Glomerular endothelial cell (primary cell): ENCODE measurements around the gene RASA3. TPM values are rescaled to one million over a fixed set of nuclear protein-coding genes. Genes with fewer than 3 reads are reported as not detected.

ENCODE experiments used
- DNase-seq: peaks from one replicate; pipeline ENCODE4 v3.0.0-alpha.2; 2011; ENCODE audit warnings: low read depth, low spot score; ENCODE audit errors: extremely low read depth
- total RNA-seq: library from RNA; depleted of rRNA; stranded (reverse); fragments of >200 nt; gene quantifications from 2 replicates; pipeline ENCODE4 v1.2.3, GENCODE V29; 2015

RASA3 gene
- total RNA-seq, 1 donor from 2014 or later, result 73.2 TPM

- no peak for DNase-seq
These were observed 60.4 kb downstream of the RASA3 start for GRCh38 chr13:114071991-114072390.

GRCh38 chr13:114071410-114071809 is 61.0 kb downstream of the RASA3 start:
- DNase-seq, result no peak

- DNase-seq, result no peak
These were observed 62.2 kb downstream of the RASA3 start for GRCh38 chr13:114070098-114070799.

GRCh38 chr13:114069376-114070097 is 62.9 kb downstream of the RASA3 start:
- DNase-seq, result no peak

GRCh38 chr13:114068656-114069318 is 63.6 kb downstream of the RASA3 start:
- no peak for DNase-seq

GRCh38 chr13:114067886-114068651 is 64.4 kb downstream of the RASA3 start:
- DNase-seq, result no peak

- DNase-seq, result no peak
These were observed 65.0 kb downstream of the RASA3 start for GRCh38 chr13:114067381-114067885.

- DNase-seq, result no peak
These were observed 65.5 kb downstream of the RASA3 start for GRCh38 chr13:114066956-114067355.

GRCh38 chr13:114065926-114066774 is 66.3 kb downstream of the RASA3 start:
- no peak for DNase-seq

GRCh38 chr13:114065141-114065925 is 67.1 kb downstream of the RASA3 start:
- peak; percentile 61 for DNase-seq

- DNase-seq, result no peak
These were observed 67.8 kb downstream of the RASA3 start for GRCh38 chr13:114064450-114065140.

GRCh38 chr13:114063545-114064449 is 68.6 kb downstream of the RASA3 start:
- no peak for DNase-seq

- no peak for DNase-seq
These were observed 69.7 kb downstream of the RASA3 start for GRCh38 chr13:114062754-114063153.

- no peak for DNase-seq
These were observed 70.1 kb downstream of the RASA3 start for GRCh38 chr13:114062341-114062740.

GRCh38 chr13:114061744-114062143 is 70.7 kb downstream of the RASA3 start:
- no peak for DNase-seq

- no peak for DNase-seq
These were observed 71.4 kb downstream of the RASA3 start for GRCh38 chr13:114061047-114061446.
